ENCODE data around the gene DIRAS1. TPM values are rescaled to one million over a fixed set of nuclear protein-coding genes. Genes with fewer than 3 reads are reported as not detected.

The DIRAS1 gene
- total RNA-seq, 1 experiment from 2014 or later: 18.5 TPM

- TF ChIP-seq POLR2AphosphoS5 (IDR thresholded peaks at IDR 0.05; ENCODE audit: low read depth, low read length) (no peak), REST (IDR thresholded peaks at IDR 0.05; ENCODE audit: insufficient read depth in 1 of 2, low read depth in 2 of 2, low read length in 1 of 2) (no peak), TCF7L2 (IDR thresholded peaks at IDR 0.05; ENCODE audit: low read depth, low read length) (no peak), SIN3A (IDR thresholded peaks at IDR 0.05; ENCODE audit: borderline replicate concordance, insufficient read depth, low read depth, low read length) (no peak)
- TF ChIP-seq, protein P1, sequence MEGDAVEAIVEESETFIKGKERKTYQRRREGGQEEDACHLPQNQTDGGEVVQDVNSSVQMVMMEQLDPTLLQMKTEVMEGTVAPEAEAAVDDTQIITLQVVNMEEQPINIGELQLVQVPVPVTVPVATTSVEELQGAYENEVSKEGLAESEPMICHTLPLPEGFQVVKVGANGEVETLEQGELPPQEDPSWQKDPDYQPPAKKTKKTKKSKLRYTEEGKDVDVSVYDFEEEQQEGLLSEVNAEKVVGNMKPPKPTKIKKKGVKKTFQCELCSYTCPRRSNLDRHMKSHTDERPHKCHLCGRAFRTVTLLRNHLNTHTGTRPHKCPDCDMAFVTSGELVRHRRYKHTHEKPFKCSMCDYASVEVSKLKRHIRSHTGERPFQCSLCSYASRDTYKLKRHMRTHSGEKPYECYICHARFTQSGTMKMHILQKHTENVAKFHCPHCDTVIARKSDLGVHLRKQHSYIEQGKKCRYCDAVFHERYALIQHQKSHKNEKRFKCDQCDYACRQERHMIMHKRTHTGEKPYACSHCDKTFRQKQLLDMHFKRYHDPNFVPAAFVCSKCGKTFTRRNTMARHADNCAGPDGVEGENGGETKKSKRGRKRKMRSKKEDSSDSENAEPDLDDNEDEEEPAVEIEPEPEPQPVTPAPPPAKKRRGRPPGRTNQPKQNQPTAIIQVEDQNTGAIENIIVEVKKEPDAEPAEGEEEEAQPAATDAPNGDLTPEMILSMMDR (IDR thresholded peaks at IDR 0.05): no peak
- ChIA-PET POLR2A (no interaction called here), CTCF (no interaction called here)
- no peak overlapping the region for H3K27ac ChIP-seq (ENCODE audit: low read length)
- in situ Hi-C loops (cut with HindIII; ENCODE audit: low pct_unique_long_range_greater_than_20kb, low sequenced_read_pairs) (no loop called here), intact Hi-C loops (cut with micrococcal nuclease; ENCODE audit: unreplicated experiment) (no loop called here)
- H3K4me3 ChIP-seq (ENCODE audit: low read depth in 2 of 2, low read length in 2 of 2): no peak overlapping the region
- H3K9me3 ChIP-seq (ENCODE audit: control insufficient read depth, insufficient read depth, low read depth, low read length): no peaks in the 10 kb centered on the region
- ATAC-seq (no peak), DNase-seq (ENCODE audit: low read depth, low spot score) (no peak)
- H3K36me3 ChIP-seq (ENCODE audit: control insufficient read depth, insufficient read depth, low read length): no peaks in the 10 kb centered on the region
- H3K4me1 ChIP-seq (ENCODE audit: control insufficient read depth, insufficient read depth, low read length): no peaks in the 10 kb centered on the region
- H3K27me3 ChIP-seq (ENCODE audit: control insufficient read depth, insufficient read depth, low read length): no peaks in the 10 kb centered on the region
- no TSS peak for BruUV-seq (replicated peaks)
Measured at GRCh38 chr19:2750808-2751437, 29.8 kb upstream of the DIRAS1 start.

DNA sequence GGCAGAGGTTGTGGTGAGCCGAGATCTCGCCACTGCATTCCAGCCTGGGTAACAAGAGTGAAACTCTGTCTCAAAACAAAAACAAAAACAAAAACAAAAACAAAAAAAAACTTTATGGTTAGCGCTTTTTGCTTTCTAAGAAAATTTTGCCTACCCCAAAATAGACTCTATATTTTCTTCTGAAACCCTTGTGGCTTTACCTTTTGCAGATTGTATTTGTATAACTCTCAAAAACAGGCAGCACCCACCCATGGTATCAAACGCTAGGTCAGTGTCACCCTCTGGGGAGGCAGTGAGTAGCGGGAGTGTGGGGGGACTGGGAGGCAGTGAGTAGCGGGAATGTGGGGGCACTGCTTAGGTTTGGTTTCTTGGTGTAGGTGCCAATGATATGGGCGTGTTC, 26.2 kb upstream of the DIRAS1 start:
- ATAC-seq (no peak), DNase-seq (ENCODE audit: low read depth, low spot score) (no peak)
- BruUV-seq (replicated peaks): no TSS peak
- no peaks in the 10 kb centered on the region for H3K4me1 ChIP-seq (ENCODE audit: control insufficient read depth, insufficient read depth, low read length)
- H3K4me3 ChIP-seq (ENCODE audit: low read depth in 2 of 2, low read length in 2 of 2): no peak overlapping the region
- H3K9me3 ChIP-seq (ENCODE audit: control insufficient read depth, insufficient read depth, low read depth, low read length): no peaks in the 10 kb centered on the region
- intact Hi-C loops (cut with micrococcal nuclease; ENCODE audit: unreplicated experiment): no loop called here
- H3K27me3 ChIP-seq (ENCODE audit: control insufficient read depth, insufficient read depth, low read length): no peaks in the 10 kb centered on the region
- POLR2A ChIA-PET: no interaction called here
- H3K36me3 ChIP-seq (ENCODE audit: control insufficient read depth, insufficient read depth, low read length): no peaks in the 10 kb centered on the region
- H3K27ac ChIP-seq (ENCODE audit: low read length): no peak overlapping the region
- in situ Hi-C loops (cut with HindIII; ENCODE audit: low pct_unique_long_range_greater_than_20kb, low sequenced_read_pairs): no loop called here
- TF ChIP-seq TCF7L2 (IDR thresholded peaks at IDR 0.05; ENCODE audit: low read depth, low read length) (no peak), REST (IDR thresholded peaks at IDR 0.05; ENCODE audit: insufficient read depth in 1 of 2, low read depth in 2 of 2, low read length in 1 of 2) (no peak), SIN3A (IDR thresholded peaks at IDR 0.05; ENCODE audit: borderline replicate concordance, insufficient read depth, low read depth, low read length) (no peak), POLR2AphosphoS5 (IDR thresholded peaks at IDR 0.05; ENCODE audit: low read depth, low read length) (no peak)
- TF ChIP-seq, protein P1 (IDR thresholded peaks at IDR 0.05): no peak
- CTCF ChIA-PET: no interaction called here

All from Panc1 (cell line).